HPDE6-E6E7 (cell line): ENCODE measurements around the gene ADRA2A.

ENCODE experiments used
- DNase-seq: peaks from one replicate; pipeline ENCODE4 v3.0.0; 2011; ENCODE audit warnings: missing footprints; ENCODE audit errors: extremely low spot score

Gene ADRA2A

DNA sequence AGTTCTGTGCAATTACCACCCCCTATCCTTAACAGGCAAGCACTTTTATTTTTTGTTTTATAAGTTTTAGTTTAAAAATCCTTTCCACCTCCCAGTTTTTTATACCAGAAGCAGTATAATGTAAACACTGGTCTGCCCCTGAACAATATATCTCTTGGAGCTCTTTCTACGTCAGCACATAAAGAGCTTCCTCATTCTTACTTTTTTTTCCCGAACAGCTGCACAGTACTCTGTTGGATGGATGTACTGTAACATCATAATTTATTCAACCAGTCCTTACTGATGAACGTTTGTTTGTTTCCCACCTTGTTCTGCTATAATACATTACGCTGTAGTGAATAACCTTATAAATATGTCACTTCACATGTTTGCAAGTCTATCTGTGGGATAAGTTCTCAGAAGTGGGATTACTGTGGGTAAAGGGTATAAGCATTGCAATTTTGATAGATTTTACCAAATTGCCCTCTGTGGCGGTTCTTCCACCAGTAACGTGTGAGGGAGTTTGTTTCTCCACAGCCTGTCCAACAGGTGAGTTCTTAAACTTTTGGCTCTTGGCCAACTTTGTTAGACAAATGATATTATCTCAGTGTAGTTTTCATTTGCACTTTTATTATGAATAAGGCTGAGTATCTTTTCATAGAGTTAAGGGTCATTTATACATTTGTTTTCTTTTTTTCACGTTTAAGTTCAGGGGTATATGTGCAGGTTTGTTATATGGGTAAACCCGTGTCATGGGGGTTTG, 32.8 kb downstream of the ADRA2A start:
- no peak for DNase-seq

DNA sequence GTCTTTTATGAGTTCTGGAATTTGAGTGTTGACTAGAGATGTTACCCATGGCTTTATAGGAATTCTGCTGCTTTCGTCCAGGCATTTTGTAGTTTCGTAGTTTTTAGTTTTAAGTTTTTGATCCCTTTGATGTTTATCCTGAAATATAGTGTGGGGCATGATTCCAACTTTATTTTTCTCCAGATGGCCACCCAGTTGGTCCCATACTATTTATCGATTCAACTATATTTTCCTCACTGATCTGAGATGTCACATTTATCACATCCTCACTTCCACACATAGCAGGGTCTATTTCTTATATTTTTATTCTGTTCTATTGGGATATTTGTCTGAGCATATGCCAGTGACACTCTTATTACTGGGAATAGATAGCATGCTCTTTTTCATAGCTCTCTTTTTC, 33.9 kb downstream of the ADRA2A start:
- no peak for DNase-seq

DNA sequence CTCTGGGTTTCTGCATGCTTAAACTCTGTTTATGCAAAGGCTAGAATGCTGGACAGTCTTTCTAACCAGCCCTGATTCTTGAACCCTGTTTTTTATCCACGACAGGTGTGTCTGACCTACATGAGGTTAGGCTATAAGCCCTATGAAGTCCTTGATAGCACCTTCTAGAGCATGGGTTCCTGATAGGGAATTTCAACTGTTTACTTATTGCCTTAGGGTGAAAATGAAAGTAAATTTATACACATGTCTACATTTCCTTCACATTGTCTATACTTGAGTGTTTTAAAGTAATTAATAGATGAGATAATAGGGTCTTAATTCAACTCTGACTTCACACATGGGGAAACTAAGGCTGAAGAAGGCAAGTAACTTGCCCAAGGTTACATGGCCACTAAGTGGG, 35.5 kb downstream of the ADRA2A start:
- DNase-seq, result no peak

DNA sequence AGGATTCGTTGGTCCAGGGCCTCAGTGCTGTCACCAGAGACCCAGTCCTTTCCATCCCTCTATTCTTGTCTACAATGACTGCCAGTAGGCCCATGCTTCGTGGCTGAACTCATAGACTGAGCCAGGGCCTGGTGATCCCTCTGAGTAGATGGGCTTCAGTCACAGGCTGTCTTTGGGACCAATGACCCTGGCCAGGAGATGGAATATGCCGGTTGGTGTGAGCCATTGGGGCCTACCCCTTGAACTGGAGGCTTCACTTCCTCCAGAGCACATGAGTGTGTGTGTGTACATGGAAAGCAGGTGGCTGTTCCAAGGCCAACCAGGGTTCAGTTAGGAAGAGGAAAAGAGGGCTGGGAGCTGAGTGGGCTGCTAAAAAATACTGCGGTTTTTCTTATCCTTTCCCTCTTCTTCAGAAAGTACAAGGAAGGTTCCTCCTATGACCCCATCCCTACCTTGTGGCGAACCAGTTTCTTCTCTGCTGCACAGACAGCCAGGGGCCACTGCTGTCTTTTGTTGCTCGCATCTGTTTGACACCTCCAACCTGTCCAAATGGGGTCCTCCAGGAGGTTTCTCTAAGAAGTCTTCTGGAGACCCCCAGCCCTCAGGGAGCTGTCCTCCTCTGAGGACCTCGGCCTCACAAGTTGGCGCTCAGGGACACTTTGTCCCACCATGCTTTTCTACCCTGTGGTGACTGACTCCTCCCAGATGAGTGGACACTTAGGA, 36.6 kb downstream of the ADRA2A start:
- no peak for DNase-seq

DNA sequence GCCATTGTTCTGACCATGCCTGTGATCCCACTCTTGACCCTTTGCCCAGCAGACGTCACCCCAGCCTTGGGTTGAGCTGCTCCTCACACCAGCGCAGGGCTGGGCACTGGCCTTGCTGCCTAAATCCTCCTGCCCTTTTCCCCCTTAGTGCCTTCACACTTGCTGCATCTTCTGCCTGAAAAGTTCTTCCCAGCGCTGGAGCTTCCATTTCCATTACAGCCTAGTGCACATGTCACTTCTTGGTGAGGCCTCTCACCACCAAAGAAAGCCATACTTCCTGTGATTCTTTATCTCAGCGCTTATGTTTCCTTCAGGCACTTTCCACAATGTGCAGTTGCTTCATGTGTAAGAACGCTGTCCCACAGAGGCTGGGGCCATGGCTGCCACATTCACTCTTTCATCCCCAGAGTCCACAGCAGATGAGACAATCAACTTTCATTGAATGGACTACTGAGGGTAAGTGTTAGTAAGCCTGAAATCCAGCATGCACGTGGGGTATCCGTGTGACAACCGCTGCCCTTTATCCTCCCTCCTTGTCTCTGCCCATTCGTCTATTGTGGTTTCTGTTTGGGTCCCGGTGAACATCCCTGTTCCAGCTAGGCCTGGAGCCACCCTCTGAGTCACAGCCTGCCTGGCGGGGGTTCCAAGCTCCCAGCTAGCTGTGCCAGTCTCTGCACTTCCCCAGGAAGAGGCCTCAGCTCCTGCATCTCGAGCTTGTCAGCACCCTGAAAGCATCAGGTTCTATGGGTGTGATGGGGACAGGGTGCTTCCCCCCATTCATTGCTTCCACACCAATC, 37.3 kb downstream of the ADRA2A start:
- no peak for DNase-seq

DNA sequence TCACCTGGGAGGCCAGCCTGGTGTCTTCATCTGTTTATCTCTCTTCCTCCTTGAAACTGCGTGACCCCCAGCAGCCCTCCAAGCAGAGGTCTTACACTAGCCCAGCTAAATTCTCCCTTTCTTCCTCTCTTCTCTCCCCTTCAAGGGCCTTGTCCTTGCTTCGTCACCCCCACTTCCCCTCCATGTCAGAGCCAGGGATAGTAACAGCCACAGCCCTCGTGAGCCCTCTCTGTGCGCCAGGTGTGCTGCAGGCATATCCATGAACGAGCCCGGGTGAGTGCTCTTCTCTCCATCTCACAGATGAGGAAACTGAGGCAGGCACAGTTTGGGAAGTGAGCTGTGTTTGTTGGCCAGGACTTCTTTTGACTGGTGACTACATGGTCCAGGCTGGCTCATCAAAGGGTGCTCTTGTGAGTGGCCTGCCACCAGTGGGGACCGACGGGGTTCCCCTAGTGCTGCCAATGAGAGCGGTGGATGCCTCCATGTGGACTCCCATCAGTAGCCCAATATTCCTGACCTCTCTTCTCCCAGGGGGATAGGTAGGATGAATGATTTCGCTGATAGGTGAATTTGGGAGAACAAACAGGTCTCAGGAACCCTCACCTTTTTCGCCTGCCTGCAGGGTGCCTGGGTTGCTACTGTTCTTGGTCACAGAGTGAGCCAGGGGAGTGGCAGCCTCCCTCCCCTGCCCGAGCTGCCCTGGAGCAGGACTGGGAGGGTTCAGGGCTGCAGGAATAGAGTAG, 38.1 kb downstream of the ADRA2A start:
- DNase-seq, result no peak

DNA sequence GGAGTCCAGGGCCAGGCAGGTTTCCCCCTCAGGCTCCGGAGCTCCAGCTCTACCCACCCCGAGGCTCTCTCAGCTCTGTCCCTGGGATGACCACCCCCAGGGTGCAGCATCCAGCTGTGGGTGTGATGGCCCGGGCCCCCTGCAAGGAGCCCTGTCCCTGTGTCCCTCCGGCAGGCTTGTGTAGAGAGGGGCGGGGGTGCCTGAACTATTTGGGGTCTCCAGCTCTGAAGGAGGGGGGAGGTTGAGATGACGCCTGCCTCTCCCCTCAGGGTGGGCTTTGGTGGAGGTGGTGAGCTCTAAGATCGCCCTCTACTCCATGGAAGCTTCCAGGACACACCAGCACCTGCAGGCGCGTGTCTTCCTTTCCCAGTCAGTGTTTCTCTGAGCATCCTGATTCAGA, 39.4 kb downstream of the ADRA2A start:
- no peak for DNase-seq

DNA sequence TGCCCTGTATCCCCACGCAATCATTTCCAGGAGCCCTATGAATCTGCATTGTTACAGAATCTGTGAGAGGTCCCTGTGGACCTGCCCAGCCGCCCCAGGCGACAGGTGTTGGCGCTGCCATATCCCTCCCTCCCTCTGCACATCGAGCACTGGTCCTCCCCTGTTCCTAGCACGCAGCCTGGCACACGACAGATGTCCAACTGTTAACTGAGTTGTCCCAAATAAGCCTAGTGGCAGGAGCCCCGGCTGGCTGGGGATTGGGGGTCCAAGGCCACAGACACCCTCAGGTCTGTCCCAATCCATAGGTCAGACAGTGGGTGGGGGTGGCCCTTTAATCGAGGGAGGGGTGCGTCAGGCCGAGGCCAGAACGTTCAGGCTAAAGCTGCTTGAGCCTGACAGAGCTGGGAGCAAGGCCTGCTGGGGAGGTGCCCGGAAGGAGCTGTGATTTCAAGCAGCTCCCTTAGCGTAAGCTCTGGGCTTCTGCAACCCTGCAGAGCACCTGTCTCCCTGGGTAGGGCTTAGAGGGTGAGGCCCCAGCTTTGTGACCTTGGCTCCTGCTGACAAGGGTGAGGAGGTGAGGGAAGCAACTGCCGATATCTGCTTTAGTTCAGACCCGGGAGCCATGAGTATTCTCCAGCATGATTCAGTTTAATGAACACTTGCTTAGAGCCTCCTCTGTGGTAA, 40.1 kb downstream of the ADRA2A start:
- DNase-seq, result no peak

DNA sequence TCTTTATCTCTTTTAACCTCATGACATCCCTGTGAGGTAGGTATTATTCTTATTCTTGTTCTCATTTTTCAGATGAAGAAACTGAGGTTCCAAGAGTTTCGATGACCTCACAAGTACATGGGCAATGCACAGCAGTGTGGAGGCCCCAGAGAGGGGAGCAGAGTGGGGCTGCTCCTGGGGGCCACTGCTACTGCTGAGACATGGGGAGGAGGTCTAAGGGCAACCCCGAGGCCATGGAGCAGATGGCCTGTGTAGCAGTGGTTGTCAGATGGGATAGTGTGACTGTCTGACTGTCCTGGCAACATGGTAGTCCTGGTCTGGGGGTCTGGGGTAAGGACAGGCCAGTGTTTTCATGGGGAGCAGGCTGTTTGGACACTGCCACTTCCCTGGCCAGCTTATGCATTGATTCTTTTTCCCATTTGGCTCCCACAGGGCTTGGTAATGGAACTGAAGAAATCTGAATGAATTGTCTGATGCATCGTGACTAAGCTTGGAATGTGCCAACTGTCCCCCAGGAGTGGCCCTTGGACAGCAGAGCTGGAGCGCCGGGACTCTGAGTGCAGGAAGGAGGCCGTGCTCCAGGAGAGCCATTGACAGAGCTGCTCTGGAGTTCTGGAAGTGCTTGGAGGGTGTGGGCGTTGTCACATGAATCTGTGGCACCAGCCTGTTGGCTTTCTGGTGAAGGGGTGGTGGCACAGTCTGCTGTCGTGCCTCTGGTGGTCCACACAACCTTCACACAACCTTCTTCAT, 40.9 kb downstream of the ADRA2A start:
- no peak for DNase-seq

DNA sequence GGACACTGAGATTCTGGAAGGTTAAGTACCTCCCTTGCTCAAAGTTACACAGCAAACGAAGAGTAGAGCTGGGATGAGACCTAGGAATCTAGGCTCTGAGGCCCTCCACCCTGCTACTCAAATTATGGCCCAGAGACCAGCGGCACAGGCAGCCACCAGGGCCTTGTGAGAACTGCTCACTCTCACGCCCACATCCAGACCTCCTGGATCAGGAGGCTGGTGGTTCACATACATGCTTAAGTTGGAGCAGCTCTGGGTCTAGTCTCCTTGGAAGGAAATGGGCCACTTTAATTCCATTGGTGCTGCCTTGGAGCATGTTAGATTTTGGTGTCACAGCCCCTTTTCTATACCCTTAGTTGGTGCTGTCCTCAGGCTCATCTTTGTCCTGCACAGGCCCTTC, 41.9 kb downstream of the ADRA2A start:
- DNase-seq, result no peak

DNA sequence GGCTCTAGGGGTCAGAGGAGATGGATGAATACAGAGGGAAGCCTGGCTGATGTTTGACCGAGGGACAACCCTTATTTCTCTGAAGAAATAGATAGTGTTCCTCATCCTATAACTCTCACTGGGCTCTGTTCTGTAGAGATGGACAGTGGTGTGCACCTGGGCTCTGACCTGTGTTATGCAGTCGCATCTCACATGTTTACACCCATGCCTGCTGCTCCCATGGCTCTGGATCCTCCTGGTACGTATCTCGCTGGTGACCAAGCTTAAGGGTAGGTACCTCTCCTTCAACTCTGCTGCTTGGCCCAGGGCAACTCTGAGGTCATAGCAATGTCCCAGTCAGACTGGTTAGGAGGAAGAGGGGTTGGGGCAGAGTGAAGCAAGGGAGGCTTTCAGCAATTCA, 42.8 kb downstream of the ADRA2A start:
- DNase-seq, result no peak

DNA sequence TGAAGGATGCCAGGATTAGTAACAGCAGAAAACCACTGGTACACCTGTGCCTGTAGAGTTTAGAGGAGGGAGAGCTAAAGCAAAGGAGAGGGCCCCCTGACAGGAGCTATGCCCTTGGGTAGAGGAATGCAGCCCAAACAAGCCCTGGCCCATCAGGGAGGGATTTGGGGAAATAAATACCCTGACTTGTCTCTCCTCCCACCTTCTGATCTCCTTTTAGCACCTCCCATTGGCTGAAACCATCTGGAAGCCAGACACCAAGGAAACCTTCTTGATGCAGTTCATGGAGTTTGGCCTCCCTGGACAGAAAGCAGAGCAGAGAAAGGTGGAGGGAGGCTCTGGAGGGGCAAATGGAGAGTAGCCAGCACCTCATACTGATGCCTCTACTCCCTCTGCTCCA, 45.3 kb downstream of the ADRA2A start:
- no peak for DNase-seq

DNA sequence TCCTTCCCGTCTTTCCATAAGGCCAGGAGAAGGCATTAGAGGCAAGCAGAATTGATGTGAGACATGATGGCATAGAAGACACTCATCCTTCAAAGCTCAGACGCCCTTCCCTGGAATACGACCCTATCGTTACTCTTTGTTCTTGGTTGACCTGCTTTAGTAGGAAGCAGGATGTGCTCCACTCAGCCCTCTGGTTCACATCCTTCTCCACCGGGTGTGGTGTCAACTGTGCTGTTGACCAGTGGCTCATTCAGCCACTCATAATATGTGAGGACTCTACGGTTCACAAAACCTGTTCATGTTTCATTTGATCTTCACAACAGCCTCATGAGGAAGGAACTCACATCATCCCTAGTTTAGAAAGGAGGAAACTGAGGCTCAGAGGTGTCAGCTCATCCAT, 47.1 kb downstream of the ADRA2A start:
- DNase-seq, result no peak

DNA sequence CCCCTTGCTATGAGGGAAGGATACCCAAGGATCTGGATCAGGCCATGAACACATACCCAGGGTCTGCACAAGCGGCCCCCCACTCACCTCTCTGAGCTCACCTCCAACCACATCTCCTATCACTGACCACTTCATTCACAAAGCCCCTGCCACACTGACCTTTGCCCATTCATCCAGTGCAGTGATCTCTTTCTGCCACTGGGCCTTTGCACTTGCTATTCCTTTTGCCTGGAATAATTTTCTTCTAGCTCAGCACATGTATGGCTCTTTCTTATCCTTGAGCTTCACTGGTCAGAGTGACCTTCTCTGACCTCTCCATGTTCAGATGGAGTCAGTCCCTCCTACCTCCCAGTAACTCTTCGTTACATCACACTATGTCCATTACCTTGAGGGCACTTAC, 48.3 kb downstream of the ADRA2A start:
- DNase-seq, result no peak

DNA sequence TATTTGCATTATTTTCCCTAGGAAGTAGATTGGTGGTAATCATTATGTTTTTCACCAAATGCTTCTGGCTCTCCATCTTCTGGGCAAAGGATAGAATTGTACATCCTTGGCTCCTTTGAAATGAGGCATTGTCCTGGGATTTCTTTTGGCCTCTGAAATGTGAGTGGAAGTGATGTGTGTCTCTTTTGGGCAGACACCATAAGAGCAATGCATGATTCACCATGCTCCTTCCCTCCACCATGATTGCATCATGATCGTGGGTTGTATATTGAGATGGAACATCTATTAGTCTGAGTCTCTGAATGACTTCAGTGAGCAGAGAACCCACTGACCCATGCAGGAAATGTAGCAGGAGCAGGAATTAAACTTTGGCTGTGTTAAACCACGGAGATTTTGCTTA, 49.2 kb downstream of the ADRA2A start:
- no peak for DNase-seq

DNA sequence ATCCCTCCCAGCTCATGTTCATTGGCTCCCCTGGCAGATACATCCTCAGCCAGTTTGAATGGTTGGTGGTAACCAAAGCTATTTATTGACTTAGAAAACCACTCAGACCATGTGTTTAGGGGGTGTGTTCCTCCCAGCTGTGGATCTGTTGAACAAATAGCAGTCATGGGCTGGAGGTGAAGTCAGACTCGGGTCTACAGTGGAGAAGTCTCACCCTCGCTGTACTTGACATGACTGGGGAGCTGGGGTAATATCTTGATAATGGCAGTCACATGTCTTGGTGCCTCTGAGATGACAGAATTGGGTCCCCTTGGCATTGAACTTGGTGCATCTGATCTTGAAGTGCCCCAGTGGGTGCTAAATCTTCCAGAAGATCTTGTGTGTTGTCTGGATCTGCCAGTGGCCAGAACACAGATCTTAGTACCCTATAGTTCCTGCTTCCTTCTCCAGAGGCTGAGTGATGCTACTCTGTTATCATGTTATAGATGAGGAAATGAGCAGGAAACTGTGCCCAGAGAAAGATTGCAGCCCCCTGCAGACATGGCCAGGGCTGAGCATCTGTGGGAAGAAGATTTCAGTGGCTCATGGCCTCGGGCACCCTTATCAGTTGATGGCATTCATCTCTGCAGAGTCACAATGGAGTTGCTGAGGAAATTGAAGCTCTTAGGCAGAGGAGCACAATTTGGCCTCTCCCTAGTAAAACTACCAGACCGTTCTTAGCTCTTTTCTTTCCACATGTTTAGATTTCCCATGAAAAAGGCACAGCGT, 50.4 kb downstream of the ADRA2A start:
- no peak for DNase-seq

DNA sequence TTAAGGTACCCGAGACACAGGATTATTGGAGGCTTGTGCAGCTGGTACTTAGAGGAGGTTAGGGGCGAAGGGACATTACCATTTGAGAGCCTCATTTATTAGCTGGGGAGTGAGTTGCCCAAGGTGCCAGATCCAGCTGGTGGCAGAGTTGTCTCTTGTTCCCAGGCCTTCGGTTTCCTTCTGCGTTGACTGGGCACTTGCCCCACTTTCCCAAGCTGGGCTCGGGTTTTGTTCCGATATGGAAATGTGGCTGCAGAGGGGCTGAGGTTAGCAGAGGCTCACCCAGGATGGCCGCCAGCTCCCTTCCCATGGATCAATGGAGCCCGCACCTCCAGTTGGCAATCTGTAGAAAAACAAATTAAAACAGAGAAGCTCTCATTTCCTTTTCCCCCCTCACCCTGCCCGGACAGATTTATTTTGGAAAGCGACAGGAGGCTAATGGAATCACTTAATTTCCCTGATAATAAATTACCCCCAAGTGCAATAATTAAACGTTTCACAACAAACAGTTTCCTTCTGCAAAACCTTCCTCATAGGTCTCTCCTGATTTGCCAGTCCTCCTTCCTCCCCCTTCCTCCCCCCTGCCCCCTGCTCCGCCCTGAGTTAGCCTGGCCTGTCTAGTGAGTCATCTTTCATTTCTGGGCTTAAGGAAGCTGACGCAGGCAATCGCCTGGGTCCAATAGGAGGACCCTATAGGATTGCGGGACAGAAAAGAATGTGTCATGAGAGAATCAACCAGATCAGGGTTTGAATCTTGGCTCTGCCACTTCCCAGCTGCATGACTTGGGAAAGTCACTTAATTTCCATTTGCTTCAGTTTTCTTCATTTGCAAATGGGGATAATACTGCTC, 51.7 kb downstream of the ADRA2A start:
- DNase-seq, result peak; percentile 11

DNA sequence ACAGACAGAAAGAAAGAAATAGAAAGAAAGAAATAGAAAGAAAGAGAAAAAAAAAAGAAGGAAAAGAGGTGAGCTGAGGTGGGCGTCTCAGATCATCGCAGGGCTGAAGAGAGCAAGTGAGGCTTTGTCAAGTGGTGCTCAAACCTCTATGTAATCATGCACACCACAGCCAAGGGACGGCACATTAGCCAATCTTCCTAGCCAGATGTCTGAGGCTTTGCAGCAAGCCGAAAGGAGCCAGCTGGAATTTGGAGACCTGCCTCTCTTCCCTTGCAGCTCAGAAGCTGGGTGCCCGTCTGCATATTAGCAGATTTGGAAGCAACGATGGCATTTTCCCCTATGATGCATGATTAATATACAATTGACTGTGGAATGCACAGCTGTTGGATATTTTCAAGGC, 52.5 kb downstream of the ADRA2A start:
- DNase-seq, result no peak

DNA sequence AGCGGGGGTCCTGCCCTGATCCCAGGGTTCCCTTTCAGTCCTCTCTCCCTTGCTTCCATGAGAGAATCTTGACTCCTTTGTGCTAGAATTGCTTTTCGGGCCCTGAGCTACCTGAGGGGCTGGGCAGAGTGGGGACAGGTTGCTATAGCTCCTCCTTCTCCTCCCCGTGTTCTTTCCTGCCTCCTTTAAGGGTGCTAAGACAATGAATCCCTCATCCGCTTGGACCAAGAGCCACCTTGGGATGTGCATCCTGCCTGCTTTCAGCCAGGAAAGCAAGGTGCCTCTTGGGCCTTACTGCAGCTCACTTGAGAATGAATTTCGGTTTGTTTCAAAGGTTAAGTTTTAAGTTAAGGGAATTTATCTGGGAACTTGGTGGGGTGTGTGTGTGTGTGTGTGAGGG, 53.6 kb downstream of the ADRA2A start:
- DNase-seq, result no peak
